ENCODE measurements around the gene GABBR2. TPM values are rescaled to one million over a fixed set of nuclear protein-coding genes. Genes with fewer than 3 reads are reported as not detected.

The GABBR2 gene
- total and polyA plus RNA-seq, 9 of the 15 experiments (the other 6 are each of a cell fraction or from before 2014, with no cell fraction given), result 0.15 to 1.9 (median 0.32) TPM

GRCh38 chr9:98368366-98369065 is 340.2 kb downstream of the GABBR2 start (continued):
- TF ChIP-seq CEBPZ (IDR thresholded peaks at IDR 0.05; ENCODE audit: borderline replicate concordance, low read depth, low read length), result no peak
- peak; percentile 46; the same call in 1 of the 2 replicates for TF ChIP-seq FOXM1 (IDR thresholded peaks at IDR 0.05; ENCODE audit: low read depth)
- TF ChIP-seq FOXM1 (CRISPR knock-in tag; IDR thresholded peaks at IDR 0.05; ENCODE audit: low read depth), result no peak
- peak; percentile 81; the same call in 1 of the 2 replicates for TF ChIP-seq PML (IDR thresholded peaks at IDR 0.05; ENCODE audit: low read length)
- peak; percentile 96 for TF ChIP-seq EP300 (IDR thresholded peaks at IDR 0.05; ENCODE audit: low read length)
- TF ChIP-seq POLR2A (conservative IDR thresholded peaks at IDR 0.05), result no peak
- no peak for TF ChIP-seq E2F3 (CRISPR knock-in tag; IDR thresholded peaks at IDR 0.05)
- peak; percentile 52; the same call in 1 of the 2 replicates for TF ChIP-seq CREM (IDR thresholded peaks at IDR 0.05; ENCODE audit: low read depth)
- no peak for TF ChIP-seq MCM2 (IDR thresholded peaks at IDR 0.05; ENCODE audit: low read depth)
- no peak for TF ChIP-seq TFAM (CRISPR knock-in tag; conservative IDR thresholded peaks at IDR 0.05)
- TF ChIP-seq CC2D1A (IDR thresholded peaks at IDR 0.05), result peak; percentile 89; the same call in 1 of the 2 replicates
- peak; percentile 86 for TF ChIP-seq ZNF592 (IDR thresholded peaks at IDR 0.05)
- no peak for TF ChIP-seq RBM25 (IDR thresholded peaks at IDR 0.05; ENCODE audit: low read depth, low read length, severe bottlenecking)
- TF ChIP-seq BCOR (IDR thresholded peaks at IDR 0.05), result 0 out of 2 replicates have a peak, but pooled peaks have one; percentile 40
- no peak for TF ChIP-seq KDM2B (CRISPR knock-in tag; IDR thresholded peaks at IDR 0.05)
- peak in 1 of 2 experiments; percentile 86; a peak in 2 of 4 replicates for TF ChIP-seq UBTF (IDR thresholded peaks at IDR 0.05; ENCODE audit: borderline replicate concordance in 1 of 2, low read depth in 2 of 2, low read length in 2 of 2)
- peak; percentile 93 for TF ChIP-seq SMAD4 (CRISPR knock-in tag; conservative IDR thresholded peaks at IDR 0.05)
- peak; percentile 79 for TF ChIP-seq ZNF316 (IDR thresholded peaks at IDR 0.05)
- TF ChIP-seq DMBX1 (CRISPR knock-in tag; IDR thresholded peaks at IDR 0.05; ENCODE audit: borderline replicate concordance), result peak; percentile 78

Measured in K562 (cell line).